ENCODE data around the gene RAB11FIP5. TPM values are rescaled to one million over a fixed set of nuclear protein-coding genes. Genes with fewer than 3 reads are reported as not detected.

The RAB11FIP5 gene
- total RNA-seq, 6 experiments from 2014 or later, result 4.5 to 12.7 (median 9.0) TPM

DNA sequence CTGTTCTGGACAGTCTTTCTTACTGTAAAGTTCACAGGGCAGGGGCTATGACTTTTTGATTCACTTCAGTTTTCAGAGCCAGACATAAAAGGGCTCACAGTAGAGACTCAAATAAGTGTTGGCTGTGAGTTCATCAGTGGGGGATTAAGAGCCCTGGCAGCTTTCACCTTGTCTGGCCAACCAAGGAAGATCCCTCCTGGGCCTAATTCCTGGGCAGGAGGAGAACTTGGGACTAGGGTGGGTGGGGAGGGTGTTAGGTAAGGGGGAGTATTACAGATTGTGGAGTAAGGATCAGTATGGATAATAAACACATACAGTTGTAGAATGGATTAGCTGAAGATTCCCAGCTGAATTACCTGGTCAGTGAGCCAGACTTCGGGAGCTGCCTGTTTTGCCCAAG, 40.3 kb downstream of the RAB11FIP5 start:
- peak overlapping the region; percentile 78 to 99 (median 90) for H3K4me3 ChIP-seq
- H3K27ac ChIP-seq, result peak overlapping the region in 2 of 3 donors; percentile 68 to 93
- no peaks in the 10 kb centered on the region for H3K36me3 ChIP-seq
- intact Hi-C loops (cut with DNase I), result loop anchor here (10.0 kb wide), 1 partner anchor 78 kb away; no protein-coding TSS in a partner anchor
- no peak for DNase-seq
- no peak for ATAC-seq
- no peaks in the 10 kb centered on the region for H3K27me3 ChIP-seq
- H3K9me3 ChIP-seq, result no peaks in the 10 kb centered on the region
- peaks cover 0 to 21% (median 10%) of the 10 kb centered on the region in 4 donors for H3K4me1 ChIP-seq
- 100% methylated on average over 1 of the region's 1 CpG for WGBS (ENCODE audit: insufficient coverage, low coverage, low lambda C conversion rate, missing lambda C conversion rate)
- TF ChIP-seq POLR2A (IDR thresholded peaks at IDR 0.05) (no peak), CTCF (IDR thresholded peaks at IDR 0.05) (no peak)

GRCh38 chr2:73072129-73072395, 40.7 kb downstream of the RAB11FIP5 start:
- Histone ChIP-seq H3K36me3 (no peaks in the 10 kb centered on the region), H3K9me3 (no peaks in the 10 kb centered on the region), H3K4me1 (peaks cover 0 to 25% (median 12%) of the 10 kb centered on the region in 4 donors), H3K27me3 (no peaks in the 10 kb centered on the region), H3K4me3 (peak overlapping the region; percentile 78 to 99 (median 90)), H3K27ac (peak overlapping the region; percentile 68 to 93 (median 81))
- DNase-seq (peak in 2 of 3 donors; percentile 45 to 61), ATAC-seq (peak; percentile 4 to 15 (median 8))
- intact Hi-C loops (cut with DNase I), result loop anchor here (10.0 kb wide), 1 partner anchor 77 kb away; no protein-coding TSS in a partner anchor
- WGBS (ENCODE audit: insufficient coverage, low coverage, low lambda C conversion rate, missing lambda C conversion rate), result 10% methylated on average over 10 of the region's 11 CpGs
- no peak for TF ChIP-seq CTCF (IDR thresholded peaks at IDR 0.05)
- no peak for TF ChIP-seq POLR2A (IDR thresholded peaks at IDR 0.05)

DNA sequence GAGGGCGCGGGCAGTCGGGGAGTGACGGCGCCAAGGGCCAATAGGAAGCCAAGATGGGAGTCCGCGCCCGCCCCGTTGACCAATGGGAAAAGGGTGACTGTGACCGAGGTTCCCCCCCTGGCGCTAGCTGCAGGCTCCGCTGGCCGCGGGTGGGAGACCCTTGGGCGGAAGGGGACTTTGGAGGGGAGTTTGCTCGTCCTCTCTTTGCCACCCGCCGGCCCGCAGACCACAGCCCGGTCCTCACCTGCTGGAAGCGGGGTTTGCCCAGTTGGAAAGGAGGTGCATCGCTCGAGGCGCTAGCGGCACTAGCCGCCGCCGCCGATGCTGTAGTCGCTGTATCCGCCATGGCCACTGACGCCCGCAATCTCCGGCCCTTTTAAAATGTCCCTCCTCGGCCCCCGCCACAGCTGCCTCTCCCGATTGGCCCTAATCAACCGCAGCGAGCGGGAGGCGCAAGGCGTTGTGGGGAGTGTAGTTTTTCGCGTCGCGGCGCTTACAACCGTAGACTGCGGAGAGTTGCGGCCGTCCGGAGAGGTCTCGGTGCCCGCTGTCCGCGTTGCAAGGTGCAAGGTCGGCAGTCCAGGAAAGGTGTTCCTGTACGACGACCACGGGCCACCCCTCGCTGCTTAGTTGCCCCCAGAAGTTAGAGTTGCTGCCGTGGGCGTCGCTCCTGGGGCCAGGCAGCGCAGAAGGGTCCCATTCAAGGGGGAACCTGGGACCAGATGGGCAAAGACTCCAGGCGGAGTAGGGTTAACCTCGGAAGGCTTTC, 41.2 kb downstream of the RAB11FIP5 start, which contains the start of gene SFXN5:
Gene SFXN5 (minus strand): TSS at position 353 of the 769 bp plus-strand sequence. CDS start 7 bp downstream, at position 346.
- WGBS (ENCODE audit: insufficient coverage, low coverage, low lambda C conversion rate, missing lambda C conversion rate), result under 1% methylated on average over 21 of the region's 67 CpGs
- H3K4me3 ChIP-seq, result peak within 1 kb of the TSS; percentile 78 to 99 (median 90)
- peaks cover 0 to 30% (median 14%) of the 10 kb centered on the region in 4 donors for H3K4me1 ChIP-seq
- peak; percentile 86 for TF ChIP-seq POLR2A (IDR thresholded peaks at IDR 0.05)
- peak; percentile 22 to 38 (median 34) for TF ChIP-seq CTCF (IDR thresholded peaks at IDR 0.05)
- peak within 1 kb of the TSS; percentile 68 to 93 (median 81) for H3K27ac ChIP-seq
- H3K9me3 ChIP-seq, result no peaks in the 10 kb centered on the region
- DNase-seq (peak; percentile 99 to 100 (median 99)), ATAC-seq (peak; percentile 89 to 94 (median 92))
- no peaks in the 10 kb centered on the region for H3K27me3 ChIP-seq
- intact Hi-C loops (cut with DNase I), result loop anchor here (10.0 kb wide), 1 partner anchor 77 kb away; no protein-coding TSS in a partner anchor
- H3K36me3 ChIP-seq, result no peaks in the 10 kb centered on the region

DNA sequence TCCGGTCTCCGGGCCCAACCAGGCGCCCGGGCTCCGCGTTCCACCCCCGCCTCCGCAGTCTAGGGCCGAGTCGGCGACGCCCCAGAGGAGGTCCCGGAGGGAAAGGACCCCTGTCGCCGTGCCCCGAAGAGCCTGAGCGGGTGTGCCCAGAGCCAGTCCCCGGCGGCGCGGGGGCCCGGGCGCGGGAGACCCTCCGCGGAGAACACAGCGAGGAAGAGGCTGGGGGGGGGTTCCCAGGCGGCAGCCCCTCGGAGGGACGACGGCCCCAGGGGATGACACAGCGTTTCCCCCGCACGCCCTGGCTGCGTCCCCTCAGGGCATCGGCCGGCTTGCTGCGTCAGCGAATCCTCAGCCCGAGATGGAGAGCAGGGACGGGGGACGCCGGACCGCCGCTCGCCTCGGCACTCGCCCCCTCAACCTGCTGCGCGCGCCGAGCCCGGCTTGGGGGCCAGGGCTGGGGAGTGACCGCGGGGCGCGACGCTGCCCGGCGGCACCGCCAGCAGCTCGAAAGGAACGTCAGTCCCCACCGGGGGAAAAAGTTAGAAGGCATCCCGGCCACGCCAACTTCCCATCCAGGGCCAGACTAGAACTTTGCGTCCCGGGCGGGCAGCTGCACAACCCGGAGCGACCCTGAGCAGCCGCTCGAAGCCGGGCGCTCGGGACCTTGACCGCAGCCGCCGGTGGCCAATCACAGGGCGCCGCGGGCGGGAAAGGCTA, 41.9 kb downstream of the RAB11FIP5 start:
- 0% methylated on average over 7 of the region's 83 CpGs for WGBS (ENCODE audit: insufficient coverage, low coverage, low lambda C conversion rate, missing lambda C conversion rate)
- peak overlapping the region; percentile 78 to 99 (median 90) for H3K4me3 ChIP-seq
- ATAC-seq, result peak; percentile 3 to 8 (median 3)
- H3K9me3 ChIP-seq, result no peaks in the 10 kb centered on the region
- intact Hi-C loops (cut with DNase I), result loop anchor here (10.0 kb wide), 1 partner anchor 76 kb away; no protein-coding TSS in a partner anchor
- peaks cover 0 to under 1% (median 0%) of the 10 kb centered on the region in 4 donors for H3K36me3 ChIP-seq
- H3K4me1 ChIP-seq, result peaks cover 0 to 38% (median 17%) of the 10 kb centered on the region in 4 donors
- peak overlapping the region; percentile 68 to 93 (median 81) for H3K27ac ChIP-seq
- DNase-seq, result peak; percentile 59 to 73 (median 61)
- TF ChIP-seq POLR2A (IDR thresholded peaks at IDR 0.05) (peak; percentile 74), CTCF (IDR thresholded peaks at IDR 0.05) (no peak)
- H3K27me3 ChIP-seq, result no peaks in the 10 kb centered on the region
